Measurements from ENCODE around the gene PLEKHA5.
"Not testable (repeated sequence)": the region's sequence is repeated elsewhere in the genome, so short reads cannot be mapped to it uniquely, and the experiment has no call there.

PLEKHA5 gene

DNA sequence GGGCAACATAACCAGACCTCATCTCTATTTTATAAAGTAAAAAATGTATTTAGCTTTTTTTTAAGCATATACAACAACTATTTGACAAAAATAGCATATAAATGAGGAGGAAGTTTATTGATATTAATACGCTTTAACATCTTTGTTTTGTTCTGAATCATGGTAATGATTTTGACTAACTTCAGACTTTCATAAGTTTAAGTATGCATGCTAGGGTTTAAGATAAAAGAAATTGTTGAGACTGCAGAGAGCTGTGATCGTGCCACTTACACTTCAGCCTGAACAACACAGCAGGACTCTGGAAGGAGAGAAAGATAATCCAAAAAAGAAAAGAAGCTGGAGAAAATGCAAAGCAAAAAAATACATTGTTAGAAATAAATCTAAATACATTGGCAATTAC is 221.8 kb downstream of the PLEKHA5 start:
- no peak for DNase-seq

DNA sequence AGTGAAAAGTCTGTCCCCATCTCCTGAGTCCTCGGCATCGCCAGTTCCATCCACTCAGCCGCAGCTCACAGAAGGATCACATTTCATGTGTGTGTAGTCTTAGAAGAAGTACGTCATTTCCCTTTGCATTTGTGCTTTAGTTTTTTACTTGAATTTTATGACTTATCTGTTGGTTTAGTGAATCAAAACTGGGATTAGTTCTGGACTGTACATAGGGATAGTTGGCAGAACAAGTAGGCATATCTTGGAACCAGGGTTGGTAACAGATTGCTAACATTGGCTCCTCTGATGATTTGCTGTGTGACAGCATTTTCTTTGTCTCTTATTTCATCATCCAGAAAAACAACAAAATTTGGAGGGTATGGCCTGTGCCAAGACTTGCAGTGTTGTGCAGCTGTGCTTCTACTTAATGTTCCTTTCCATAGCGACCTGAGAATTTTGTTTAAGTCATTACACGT is 240.2 kb downstream of the PLEKHA5 start:
- no peak for DNase-seq

DNA sequence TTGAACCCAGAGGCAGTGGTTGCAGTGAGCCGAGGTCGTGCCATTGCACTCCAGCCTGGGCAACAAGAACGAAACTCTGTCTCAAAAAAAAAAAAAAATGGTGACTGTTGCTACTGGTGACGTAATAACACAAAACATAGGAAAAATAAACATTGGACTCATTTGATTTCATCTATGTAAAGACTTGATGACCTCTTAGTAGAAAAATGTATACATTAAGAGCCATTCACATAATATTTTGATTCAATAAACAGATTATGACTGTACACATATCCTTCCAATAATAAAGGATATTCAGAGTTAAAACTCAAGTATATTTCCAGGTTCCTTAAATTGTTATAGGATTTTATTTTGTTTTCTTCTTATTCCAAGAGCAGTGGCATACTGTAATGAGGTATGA is 244.1 kb downstream of the PLEKHA5 start:
- no peak for DNase-seq

DNA sequence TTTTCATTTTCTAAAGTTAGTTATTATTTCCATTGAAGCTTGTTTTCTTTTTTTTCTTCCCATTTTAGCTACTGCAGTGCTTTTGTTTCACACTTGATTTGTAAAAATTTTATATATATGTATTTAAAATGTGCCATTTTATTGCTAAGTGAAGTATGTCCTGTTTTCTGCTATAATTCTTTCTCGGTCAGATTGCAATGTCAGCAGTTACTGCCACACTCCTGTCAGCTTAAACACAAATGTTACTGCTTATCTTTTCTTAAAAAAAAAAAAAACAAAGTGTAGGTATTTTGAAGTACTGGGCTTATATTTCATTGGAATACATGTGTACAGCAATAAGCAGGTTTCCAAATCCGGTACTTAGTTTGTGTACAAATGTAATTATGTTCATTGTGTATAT is 246.4 kb downstream of the PLEKHA5 start:
- no peak for DNase-seq

DNA sequence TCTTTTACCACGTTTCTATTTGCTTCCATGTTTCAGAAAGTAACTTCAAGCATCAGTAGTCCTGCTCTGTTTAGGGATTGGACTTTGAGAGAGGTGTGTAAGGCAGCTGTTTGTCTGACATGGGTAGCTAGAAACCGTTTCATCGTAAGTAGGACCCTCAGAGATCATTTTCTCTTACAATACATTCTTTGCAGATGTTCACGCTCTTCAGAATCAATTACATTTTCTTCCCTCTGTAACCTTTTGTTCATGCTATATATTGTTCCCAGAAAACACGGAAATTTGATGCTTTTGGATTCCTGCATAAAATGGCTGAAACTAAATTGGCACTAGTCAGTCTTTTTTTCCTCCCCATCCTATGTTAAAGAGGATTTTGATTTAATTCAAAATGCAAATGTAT is 247.2 kb downstream of the PLEKHA5 start:
- DNase-seq = no peak

DNA sequence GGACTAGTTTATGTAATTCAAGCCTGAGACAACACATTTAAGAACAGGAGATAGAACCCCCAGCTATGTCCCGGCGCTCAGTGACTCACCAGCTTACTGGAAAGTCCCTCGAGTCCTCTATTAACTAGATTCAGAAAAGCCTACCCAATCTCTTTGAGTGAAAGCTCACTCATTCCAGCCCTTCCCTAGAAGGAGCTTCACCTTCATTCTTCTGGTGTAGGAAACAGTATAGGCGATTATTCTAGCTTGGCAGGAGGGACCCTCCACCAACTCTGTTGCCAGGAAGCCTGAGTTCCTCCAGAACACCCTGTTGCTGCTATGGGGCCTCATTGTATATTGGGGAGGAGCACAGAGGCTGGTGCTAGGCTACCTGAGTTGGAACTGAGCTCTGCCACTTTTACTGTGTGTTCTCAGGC is 252.6 kb downstream of the PLEKHA5 start:
- peak; percentile 95 for DNase-seq

DNA sequence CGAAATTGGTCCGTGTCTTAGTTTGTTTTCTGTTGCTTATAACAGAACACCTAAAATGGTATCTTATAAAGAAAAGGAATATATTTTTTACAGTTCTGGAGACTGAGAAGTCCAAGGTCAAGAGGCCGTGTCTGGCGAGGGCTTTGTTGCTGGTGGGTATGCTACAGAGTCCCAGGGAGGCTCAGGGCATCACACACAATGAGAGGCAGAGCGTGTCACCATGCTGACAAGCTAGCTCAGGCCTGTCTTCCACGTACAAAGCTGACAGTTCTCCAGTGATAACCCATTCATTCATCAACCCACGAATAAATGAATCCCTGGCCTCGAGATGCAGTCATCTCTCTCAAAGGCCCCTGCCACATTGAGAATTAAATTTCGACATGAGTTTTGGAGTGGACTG is 253.0 kb downstream of the PLEKHA5 start:
- no peak for DNase-seq

DNA sequence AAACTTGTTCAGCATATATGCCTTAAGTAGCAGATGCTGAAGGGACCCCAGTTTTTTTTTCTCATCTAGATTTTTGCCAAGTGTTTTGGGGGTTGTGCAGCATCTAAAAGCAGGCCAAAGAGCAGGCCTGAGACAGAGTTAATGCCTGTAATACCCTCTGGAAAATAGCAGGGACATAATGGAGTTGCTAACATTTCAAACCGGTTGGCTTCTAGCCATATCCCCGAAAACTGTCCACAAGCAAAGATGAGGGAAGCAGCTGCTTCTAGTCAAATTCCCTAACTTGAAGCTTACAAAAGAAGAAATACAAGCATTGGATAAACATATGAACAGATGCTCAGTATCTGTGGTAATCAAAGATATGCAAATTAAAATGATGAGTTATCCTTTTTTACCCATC is 257.6 kb downstream of the PLEKHA5 start:
- no peak for DNase-seq

DNA sequence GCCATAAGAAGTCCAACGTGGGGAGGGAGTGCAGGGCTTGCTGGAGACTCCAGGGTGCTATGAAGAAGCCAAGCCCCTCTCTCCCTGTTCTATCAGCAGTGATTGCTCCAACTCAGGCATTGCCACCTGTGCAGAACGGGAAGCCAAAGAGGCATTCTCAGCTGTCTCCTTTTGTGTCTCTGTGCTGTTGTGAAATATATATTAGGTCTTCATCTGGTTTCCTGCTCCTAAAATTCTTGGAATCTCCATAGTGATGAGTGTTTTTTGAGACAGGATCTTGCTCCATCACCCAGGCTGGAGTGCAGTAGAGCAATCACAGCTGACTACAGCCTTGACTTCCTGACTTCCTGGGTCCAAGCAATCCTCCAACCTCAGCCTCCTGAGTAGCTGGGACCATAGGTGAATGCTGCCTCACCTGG is 258.6 kb downstream of the PLEKHA5 start:
- DNase-seq = no peak

DNA sequence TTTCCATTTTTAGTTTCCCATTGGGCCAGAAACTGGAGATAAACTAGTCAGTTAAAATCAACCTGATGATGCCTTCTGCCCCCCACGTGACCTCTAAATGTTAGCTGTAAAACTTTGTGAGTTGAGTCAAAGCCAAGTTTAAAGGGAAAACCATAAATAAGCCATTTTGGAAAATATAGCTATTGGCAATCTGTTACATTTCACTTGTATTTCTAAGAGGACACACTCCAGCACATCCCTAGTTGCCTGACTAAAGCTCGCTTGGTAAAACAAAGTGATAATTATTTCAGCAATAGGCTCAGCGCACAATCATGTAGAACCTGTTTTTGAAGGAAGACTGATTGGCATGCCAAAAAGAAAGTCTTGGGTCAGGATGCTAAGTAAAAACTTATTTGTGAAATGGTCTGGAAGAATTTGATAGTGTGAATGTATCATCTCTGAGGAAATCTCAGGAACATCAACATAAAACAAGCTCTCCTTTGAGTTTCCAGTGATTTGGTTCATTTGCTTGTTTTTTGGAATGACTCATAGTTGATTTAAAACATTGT is 260.6 kb downstream of the PLEKHA5 start:
- peak; percentile 55 for DNase-seq

DNA sequence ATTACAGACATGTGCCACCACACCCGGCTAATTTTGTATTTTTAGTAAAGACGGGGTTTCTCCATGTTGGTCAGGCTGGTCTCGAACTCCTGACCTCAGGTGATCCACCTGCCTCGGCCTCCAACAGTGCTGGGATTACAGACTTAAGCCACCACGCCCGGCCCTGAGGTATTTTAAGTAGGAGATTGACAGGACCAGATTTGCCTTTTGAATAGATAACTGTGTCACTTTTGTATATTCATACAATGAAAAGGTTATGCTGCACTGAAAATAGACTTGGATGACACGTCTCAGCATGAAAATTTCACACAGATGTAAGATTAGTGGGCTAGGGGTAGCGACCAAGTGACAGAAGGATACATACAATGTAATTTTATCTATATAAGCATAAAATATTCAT is 263.1 kb downstream of the PLEKHA5 start:
- not testable (repeated sequence) for DNase-seq

DNA sequence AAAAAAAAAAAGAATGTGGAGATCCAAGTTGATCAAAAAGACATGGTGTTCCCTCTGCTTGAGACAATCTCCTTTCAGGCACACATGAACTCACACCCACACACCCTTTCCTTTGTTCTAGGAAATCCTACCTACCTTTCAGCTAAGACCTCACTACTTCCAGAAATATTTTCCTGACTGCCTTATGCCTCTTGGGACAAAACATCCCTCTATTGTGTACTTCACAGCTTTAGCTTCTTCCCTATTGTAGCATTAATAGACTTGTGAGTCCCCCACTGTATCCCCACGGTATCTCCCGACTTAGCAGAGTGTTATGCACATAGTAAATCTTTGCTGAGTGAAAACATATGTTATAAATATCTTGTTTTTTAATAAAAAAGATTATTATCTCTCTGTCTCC is 264.9 kb downstream of the PLEKHA5 start:
- no peak for DNase-seq

DNA sequence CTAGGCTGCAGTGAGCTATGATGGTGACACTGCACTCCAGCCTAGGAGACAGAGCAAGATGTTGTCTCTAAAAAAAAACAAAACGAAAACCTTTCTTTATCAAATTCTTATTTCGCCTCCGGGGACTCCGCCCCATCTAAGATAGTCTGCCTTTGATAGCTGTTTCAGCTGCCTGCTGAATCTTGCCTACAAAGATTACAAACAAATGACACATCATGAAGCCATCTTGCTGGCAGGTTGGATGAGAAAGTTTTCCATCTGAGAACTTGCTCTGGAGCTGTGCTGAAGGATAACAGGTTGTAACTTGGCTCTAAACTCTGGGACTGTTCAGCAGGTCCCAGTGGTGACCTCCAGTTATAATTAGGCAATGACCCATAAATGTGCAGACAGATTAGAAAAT is 268.0 kb downstream of the PLEKHA5 start:
- DNase-seq = no peak

DNA sequence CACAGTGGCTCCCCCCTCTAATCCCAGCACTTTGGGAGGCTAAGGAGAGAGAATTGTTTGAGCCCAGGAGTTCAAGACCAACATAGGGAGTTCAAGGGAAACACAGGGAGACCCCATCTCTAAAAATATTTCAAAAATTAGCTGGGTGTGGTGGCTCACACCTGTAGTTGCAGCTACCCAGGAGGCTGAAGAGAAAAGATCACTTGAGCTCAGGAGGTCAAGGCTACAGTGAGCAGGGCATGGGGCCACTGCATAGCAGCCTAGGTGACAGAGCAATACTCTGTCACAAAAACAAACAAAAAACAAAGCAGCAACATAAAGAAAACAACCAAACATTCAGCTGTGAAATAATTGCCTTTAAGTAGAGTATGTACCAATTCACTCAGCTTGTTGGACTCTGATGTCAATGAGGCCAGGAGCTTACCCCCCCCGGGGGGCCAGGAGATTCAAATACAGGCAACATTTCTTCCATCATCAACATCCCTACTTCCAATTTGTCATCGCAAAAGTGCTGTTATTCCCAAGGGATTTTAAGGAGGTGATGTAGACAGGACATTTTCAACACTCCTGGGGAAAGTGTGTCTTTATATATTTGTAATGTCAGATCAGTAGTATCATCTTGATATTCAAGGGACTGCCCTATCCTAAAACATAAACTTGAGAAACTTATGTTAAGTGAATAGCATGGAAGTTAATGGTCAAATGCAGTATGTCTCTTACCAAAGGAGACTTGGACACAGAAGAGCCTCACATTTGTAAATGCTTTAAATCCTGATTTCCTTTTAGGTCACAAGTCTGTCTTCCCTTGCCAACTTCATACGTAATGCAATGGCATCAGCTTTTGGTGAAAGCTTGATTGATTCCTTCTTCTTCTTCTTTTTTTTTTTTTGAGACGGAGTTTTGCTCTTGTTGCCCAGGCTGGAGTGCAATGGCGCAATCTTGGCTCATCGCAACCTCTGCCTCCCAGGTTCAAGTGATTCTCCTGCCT is 269.1 kb downstream of the PLEKHA5 start:
- DNase-seq = no peak

DNA sequence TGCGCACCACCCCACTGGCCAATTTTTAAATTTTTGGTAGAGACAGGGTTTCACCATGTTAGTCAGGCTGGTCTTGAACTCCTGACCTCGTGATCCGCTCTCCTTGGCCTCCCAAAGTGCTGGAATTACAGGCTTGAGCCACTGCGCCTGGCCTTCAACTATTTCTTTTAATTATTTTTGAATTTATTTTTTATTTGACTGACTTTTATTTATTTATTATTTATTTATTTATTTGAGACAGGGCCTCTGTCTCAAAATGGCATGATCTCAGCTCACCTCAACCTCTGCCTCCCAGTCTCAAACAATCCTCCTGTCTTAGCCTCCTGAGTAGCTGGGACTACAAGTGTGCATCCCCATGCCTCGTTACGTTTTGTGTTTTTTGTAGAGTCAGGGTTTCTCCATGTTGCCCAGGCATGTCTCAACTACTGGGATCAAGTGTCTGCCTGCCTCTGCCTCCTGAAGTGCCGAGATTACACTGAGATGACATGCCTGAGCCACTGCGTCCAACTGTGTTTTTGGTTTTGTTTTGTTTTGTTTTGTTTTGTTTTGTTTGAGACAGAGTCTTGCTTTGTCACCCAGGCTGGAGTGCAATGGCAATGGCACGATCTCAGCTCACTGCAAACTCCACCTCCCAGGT is 271.2 kb downstream of the PLEKHA5 start:
- not testable (repeated sequence) for DNase-seq

DNA sequence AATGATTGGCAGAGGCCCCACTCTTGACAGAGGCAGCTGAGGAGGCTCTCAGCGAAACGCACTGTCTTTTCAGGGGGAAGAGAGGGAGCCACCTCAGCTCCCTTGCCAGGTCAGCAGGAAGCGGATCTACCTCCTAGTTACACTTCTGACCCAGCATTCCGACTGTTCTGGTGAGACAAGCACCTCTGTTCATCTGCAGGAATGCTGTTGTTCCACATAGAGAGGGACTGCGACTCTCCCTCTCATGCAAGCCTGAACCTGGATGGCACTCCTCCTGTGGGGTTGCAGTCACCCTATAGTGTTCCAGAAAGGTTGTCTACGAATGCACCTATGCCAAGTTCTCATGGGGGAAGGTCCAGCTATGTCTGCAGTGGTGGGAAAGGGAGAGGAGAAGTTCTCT is 272.7 kb downstream of the PLEKHA5 start:
- no peak for DNase-seq

DNA sequence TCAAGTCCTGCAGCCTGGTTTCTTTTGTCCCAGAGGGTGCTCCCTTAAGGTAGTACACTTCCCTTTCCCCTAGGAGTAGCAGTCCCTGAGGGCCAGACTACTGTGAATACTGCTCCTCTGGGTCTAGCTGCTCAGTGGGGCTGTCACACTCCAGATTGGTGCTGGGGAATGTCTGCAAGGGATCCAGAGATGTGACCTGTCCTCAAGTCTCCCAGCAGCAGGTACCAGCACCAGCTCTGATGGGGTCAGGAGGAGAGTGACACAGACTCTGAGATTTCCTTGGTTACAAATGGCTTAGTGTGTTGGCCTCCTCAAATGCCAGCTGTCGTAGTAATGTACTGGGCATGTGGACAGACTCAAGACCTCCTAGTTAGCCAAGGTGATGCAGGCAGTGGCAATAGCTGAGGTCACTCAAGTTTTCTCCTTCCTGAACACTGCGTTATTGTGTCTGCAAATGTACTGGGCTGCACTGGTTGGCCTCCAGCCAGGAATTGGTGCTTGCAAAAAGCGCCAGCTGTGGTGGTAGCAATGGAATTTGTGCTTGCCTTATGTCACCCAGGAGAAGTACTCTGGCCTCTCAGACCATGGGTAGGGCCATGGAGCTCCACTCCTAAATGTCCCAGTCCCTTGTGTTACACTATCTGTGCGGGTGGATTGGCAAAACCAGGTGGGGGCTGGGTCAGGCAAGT is 273.4 kb downstream of the PLEKHA5 start:
- no peak for DNase-seq

DNA sequence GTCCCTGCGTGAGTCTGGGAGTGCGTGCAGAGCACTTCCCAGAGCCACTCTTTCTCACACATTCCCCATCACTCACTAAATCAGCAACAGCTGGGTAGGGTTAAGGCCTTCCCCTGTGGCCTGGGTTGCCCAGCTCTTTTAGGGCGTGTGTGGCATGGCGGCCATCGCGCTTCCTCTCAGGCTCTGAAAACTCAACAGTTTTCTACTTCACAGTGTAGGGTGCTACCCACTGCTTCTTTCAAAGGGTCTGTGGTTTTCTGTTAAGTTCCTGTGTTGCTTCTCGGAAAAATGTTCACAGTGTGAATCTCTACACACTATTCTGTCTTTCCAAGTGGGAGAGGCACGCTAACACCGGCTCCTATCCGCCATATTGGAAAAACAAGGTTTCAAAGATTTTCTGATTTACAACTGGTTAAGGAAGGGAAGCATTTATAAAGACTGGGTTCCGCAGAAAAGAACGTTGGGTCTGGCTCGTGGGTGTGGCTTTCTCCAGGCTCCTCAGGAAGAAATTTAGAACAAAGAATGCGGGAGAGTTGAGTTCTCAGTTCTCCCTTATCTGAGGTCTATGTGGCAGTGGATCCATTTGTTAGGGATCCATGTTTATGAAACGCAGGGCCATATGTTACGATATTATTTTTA is 274.8 kb downstream of the PLEKHA5 start:
- DNase-seq = no peak

DNA sequence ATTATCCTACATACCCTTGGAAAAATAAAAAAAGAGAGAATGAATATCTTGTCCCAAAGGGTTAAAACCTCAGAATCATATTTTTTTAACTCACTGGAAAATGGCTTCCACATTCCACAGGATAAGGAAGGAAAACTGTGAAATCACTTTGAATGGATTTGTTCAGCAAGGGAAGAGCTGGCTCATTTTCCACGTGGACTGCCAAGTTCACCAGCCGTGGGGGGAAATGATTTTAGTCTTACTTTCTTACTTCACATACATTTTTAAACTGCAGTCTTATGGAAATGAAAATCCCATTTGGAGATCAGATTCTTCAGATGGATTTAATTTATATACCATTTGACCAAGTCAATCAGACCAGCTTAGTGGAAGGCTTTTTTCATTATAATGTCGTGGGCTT is 279.8 kb downstream of the PLEKHA5 start:
- DNase-seq = no peak

DNA sequence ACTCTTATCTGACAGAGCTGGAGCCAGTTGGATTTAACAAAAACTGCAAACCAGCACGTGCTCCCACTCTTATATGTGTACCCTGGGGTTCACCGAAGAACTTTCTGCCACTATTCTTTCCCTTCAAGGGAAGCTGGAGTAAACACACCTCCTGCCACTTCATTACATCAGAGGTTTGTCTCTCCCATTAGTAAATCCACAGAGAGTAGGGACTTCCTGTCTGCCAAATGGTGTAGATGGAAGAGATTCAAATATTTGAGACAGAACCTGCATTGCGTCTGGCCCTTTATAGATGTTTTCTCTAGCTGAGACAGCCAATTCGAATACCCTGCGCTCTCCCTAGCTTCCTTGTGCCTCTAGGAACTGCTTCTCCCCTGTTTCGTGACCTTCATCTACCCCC is 280.7 kb downstream of the PLEKHA5 start:
- DNase-seq = no peak

DNA sequence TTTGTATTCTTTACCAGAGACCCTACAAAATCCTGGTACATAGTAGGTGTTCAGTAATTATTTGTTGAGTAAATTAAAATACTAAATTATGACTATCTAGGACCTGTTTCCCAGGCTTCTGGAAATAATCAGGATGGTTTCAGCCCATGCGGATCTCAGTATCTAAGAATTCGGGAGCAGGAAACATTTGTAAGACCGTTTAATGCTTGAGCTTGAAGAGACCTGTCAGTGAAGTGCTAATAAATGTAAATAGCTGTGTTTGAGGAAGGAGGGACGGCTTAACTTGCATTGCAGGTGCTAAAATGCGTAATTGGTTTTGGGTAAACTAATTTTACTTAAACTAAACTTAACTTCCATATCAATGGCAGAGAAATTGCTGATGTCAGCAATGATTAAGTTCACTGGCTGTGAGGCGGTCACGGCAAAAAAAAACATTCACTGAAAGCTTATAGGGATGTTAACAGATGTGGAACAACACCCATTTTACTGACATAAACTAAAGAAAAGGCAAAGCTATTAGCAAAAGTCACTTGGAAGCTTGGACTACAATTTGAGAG is 281.2 kb downstream of the PLEKHA5 start:
- DNase-seq = no peak
